Heart left ventricle (tissue), 16 donors: ENCODE results near the gene CLRN3. TPM values are rescaled to one million over a fixed set of nuclear protein-coding genes. Genes with fewer than 3 reads are reported as not detected.

Source experiments
- ATAC-seq, 4 donors: fragments of 200-7000 bp; cut with Tn5 transposase; one replicate each; pipeline ENCODE4 v1.9.1; 2020 to 2022; ENCODE audit warnings: moderate library complexity in 4 of 4, mild to moderate bottlenecking in 3 of 4, moderate number of reproducible peaks in 1 of 4
- DNase-seq, 5 donors: peaks; one replicate each; pipeline ENCODE4 v3.0.0-alpha.2; 2020
- H3K27ac ChIP-seq, 12 donors: fragments of 200-600 bp; sonication (generic) in 4 of 12; one replicate each; pipeline versions ENCODE4 v1.5.0 to v1.8.0; 2016 to 2022; ENCODE audit warnings: mild to moderate bottlenecking in 2 of 12
- H3K27me3 ChIP-seq, 9 donors: fragments of 200-600 bp; sonication (generic) in 2 of 9; one replicate each; pipeline versions ENCODE4 v1.5.1 to v1.8.0; 2016 to 2022; ENCODE audit warnings: mild to moderate bottlenecking in 3 of 9
- H3K36me3 ChIP-seq, 9 donors: fragments of 200-600 bp; sonication (generic) in 2 of 9; one replicate each; pipeline versions ENCODE4 v1.5.0 to v1.8.0; 2018 to 2022; ENCODE audit warnings: mild to moderate bottlenecking in 2 of 9
- H3K4me1 ChIP-seq, 12 donors: fragments of 200-600 bp; sonication (generic) in 4 of 12; one replicate each; pipeline versions ENCODE4 v1.5.0 to v1.8.0; 2016 to 2022; ENCODE audit warnings: mild to moderate bottlenecking in 3 of 12
- H3K4me3 ChIP-seq, 12 donors: fragments of 200-600 bp; sonication (generic) in 4 of 12; one replicate each; pipeline versions ENCODE4 v1.5.0 to v1.8.0; 2017 to 2022; ENCODE audit warnings: mild to moderate bottlenecking in 9 of 12, moderate library complexity in 4 of 12
- H3K9me3 ChIP-seq, 12 donors: fragments of 200-600 bp; sonication (generic) in 4 of 12; one replicate each; pipeline versions ENCODE4 v1.5.0 to v1.8.0; 2016 to 2022; ENCODE audit warnings: mild to moderate bottlenecking in 1 of 12
- CTCF ChIP-seq, 12 donors: fragments of 200-600 bp; sonication (generic) in 4 of 12; IDR thresholded peaks; one replicate each; pipeline versions ENCODE4 v1.5.0 to v1.8.0; 2018 to 2022; ENCODE audit warnings: antibody characterized with exemption in 12 of 12, mild to moderate bottlenecking in 5 of 12
- POLR2A ChIP-seq, 2 donors: fragments of 450-650 bp; IDR thresholded peaks; one replicate each; pipeline ENCODE4 v1.6.1; 2017; ENCODE audit warnings: antibody characterized with exemption in 2 of 2, mild to moderate bottlenecking in 2 of 2, moderate library complexity in 2 of 2
- WGBS, 4 donors: extraction: QIAGEN DNeasy Blood & Tissue Kit in 2 of 4; methylation state at CpG; one replicate each; pipeline versions ENCODE4 v1.1.5 to v1.1.7; 2013 to 2018; 5-methylcytosine and 5-hydroxymethylcytosine counted together
- intact Hi-C, 10 donors: fragments of 100-400 bp; cut with DNase I; formaldehyde crosslinking; loops; one replicate each; pipeline versions ENCODE4 v1.11.1 to v1.14.2; 2022
- polyA plus RNA-seq, 2 donors: library from polyadenylated mRNA; stranded (reverse); fragments of 200-250 nt; gene quantifications; one replicate each; pipeline ENCODE4 v1.2.3, GENCODE V29; 2013
- total RNA-seq, 9 donors: library from RNA; depleted of rRNA in 2 of 9; stranded (reverse); fragments of >200 nt in 2 of 9; fragmentation: NEBNext Ultra II Directional in 3 of 9; extraction: Animal tissue kit (Norgen Biotek cat#: 25700) in 3 of 9; gene quantifications; one replicate each; pipeline versions ENCODE4 v1.1.0 to v1.2.4, GENCODE V29; 2016 to 2023
- donor health status: ischemic (EF 13 %, LVEDD 7.1; RV severe dilation, severe dysfunction).
- donor health status: healthy with polysubstance abuse.
- donor health status: DM: no; HTN: yes; CAD: no.
- donor health status: DM: no; HTN: no; CAD: no.
- donor health status: ischemic (EF 25% LVEDD 6.9; RV normal size, moderate dysfunction).
- donor health status: ischemic (EF 25% LVEDD 5.7; RV mildly dilated, moderate dysfunction).
- donor health status: healthy.
- donor health status: DM: yes; HTN: yes; CAD: no.
- donor health status: ischemic (EF 35%, LVEDD 5.7; RV mildly dilated, moderate dysfunction).
- donor health status: nonischemic (EF 11% LVEDD 7.7; RV severe dilation, severe dysfunction).
- donor health status: DM: yes; HTN: yes; CAD: no.
- donor health status: PGD.
- donor health status: ischemic (EF 29% LVEDD 5.4; RV normal size, mild dysfunction).
- donor health status: nonischemic (EF 23%, LVEDD 6.1; RV moderate dilation, normal function).

The CLRN3 gene
- total and polyA plus RNA-seq, 11 donors = 0.35 TPM; not detected in 10

DNA sequence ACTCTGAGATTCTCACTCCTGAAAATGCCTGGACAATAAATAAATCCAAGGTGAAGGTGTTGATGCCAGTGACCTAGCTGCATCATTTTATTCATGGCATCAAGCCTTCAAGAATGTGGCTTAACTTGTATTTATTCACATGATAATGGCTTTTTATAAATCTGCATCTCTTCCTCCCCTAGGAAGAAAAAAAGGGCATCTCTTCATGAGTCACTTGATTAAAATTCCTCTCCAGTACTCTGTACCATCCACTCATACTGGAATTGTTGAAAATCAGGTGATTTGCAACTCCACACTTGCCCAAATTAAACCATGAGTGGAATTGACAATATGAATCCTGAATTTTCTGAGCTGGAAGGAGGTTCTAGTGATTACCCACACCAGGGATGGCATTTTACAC lies 44.3 kb upstream of the CLRN3 start:
- Histone ChIP-seq H3K9me3 (peaks cover 0 to 10% (median 0%) of the 10 kb centered on the region in 12 donors), H3K36me3 (peaks cover 0 to 22% (median 0%) of the 10 kb centered on the region in 9 donors), H3K27ac (no peak overlapping the region), H3K4me3 (no peak overlapping the region), H3K4me1 (peaks cover 0 to 22% (median under 1%) of the 10 kb centered on the region in 12 donors), H3K27me3 (no peaks in the 10 kb centered on the region)
- no peak for DNase-seq
- ATAC-seq = no peak
- TF ChIP-seq POLR2A (IDR thresholded peaks at IDR 0.05) = no peak
- no peak for TF ChIP-seq CTCF (IDR thresholded peaks at IDR 0.05)
- intact Hi-C loops = no loop called here

GRCh38 chr10:127935071-127935561 lies 42.4 kb upstream of the CLRN3 start:
- WGBS, 4 donors = 87 to 90% (median 88%) methylated on average over 16 of the region's 16 CpGs
- Histone ChIP-seq H3K4me3 (no peak overlapping the region), H3K4me1 (peaks cover 0 to 16% (median 0%) of the 10 kb centered on the region in 12 donors), H3K36me3 (peaks cover 0 to 22% (median 0%) of the 10 kb centered on the region in 9 donors), H3K9me3 (peaks cover 0 to 10% (median 0%) of the 10 kb centered on the region in 12 donors), H3K27me3 (no peaks in the 10 kb centered on the region), H3K27ac (no peak overlapping the region)
- TF ChIP-seq POLR2A (IDR thresholded peaks at IDR 0.05) = no peak
- TF ChIP-seq CTCF (IDR thresholded peaks at IDR 0.05) = no peak
- intact Hi-C loops = no loop called here
- ATAC-seq = no peak
- no peak for DNase-seq

DNA sequence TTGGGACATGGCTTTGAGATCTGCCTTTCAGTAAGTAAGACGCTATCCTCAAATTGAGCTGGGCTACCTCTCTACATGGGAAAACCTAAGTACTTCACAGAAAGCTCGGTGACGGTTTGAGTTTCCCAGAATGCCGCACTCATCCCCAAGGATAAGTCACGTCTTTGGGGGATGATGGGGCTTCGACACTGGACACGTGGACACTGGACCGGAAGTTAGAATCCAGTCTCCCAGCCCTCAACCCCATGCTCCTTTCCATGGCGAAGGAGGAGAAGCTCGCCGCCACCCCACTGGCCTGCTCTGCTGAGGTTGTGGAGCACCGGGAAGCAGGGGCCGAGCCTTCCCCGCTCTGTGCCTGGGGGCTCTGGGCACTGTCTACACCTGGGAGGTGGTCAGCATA lies 41.6 kb upstream of the CLRN3 start:
- peak in 1 of 4 donors; percentile 27 for ATAC-seq

DNA sequence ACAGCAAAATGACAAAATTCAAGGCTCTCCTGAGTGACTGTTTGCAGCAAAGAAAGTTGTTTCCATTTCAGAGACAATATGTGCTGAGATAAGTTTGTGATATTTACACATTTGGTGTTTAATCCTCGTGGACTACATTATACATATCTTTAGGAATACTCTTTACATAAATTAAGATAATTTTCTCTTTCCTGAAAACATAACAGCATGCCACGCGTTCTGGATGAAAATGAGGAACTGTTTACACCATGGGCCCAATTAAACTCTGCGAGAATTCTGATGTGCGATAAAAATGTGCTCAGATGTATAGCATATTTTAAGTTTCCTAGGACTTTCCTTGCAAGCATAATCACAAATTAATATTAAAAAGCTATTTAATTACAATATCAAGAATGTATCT lies 40.5 kb upstream of the CLRN3 start:
- H3K27me3 ChIP-seq = no peaks in the 10 kb centered on the region
- H3K4me3 ChIP-seq = no peak overlapping the region
- 94 to 96% (median 95%) methylated on average over 5 of the region's 5 CpGs for WGBS, 4 donors
- H3K27ac ChIP-seq = no peak overlapping the region
- no peak for DNase-seq
- intact Hi-C loops = no loop called here
- ATAC-seq = no peak
- H3K4me1 ChIP-seq = peaks cover 0 to 21% (median 4%) of the 10 kb centered on the region in 12 donors
- H3K9me3 ChIP-seq = peaks cover 0 to 10% (median 0%) of the 10 kb centered on the region in 12 donors
- peaks cover 0 to 22% (median 0%) of the 10 kb centered on the region in 9 donors for H3K36me3 ChIP-seq
- TF ChIP-seq CTCF (IDR thresholded peaks at IDR 0.05) = no peak
- TF ChIP-seq POLR2A (IDR thresholded peaks at IDR 0.05) = no peak

More for the DNA sequence above, 41.6 kb upstream of the CLRN3 start:
- no peak for TF ChIP-seq POLR2A (IDR thresholded peaks at IDR 0.05)
- Histone ChIP-seq H3K9me3 (peaks cover 0 to 10% (median 0%) of the 10 kb centered on the region in 12 donors), H3K4me1 (peaks cover 0 to 16% (median 0%) of the 10 kb centered on the region in 12 donors), H3K27me3 (no peaks in the 10 kb centered on the region), H3K36me3 (peaks cover 0 to 22% (median 0%) of the 10 kb centered on the region in 9 donors), H3K27ac (no peak overlapping the region), H3K4me3 (no peak overlapping the region)
- DNase-seq = no peak
- intact Hi-C loops = no loop called here
- 94 to 97% (median 95%) methylated on average over 12 to 14 of the region's 14 CpGs for WGBS, 4 donors
